ENCODE data around the gene APOA1.

Gene APOA1

GRCh38 chr11:116788975-116789374 lies 48.4 kb downstream of the APOA1 start:
- DNase-seq (ENCODE audit: low read depth in 3 of 3), result no peak

- DNase-seq (ENCODE audit: low read depth in 3 of 3), result no peak
Measured at GRCh38 chr11:116788534-116788933, 48.9 kb downstream of the APOA1 start.

DNA sequence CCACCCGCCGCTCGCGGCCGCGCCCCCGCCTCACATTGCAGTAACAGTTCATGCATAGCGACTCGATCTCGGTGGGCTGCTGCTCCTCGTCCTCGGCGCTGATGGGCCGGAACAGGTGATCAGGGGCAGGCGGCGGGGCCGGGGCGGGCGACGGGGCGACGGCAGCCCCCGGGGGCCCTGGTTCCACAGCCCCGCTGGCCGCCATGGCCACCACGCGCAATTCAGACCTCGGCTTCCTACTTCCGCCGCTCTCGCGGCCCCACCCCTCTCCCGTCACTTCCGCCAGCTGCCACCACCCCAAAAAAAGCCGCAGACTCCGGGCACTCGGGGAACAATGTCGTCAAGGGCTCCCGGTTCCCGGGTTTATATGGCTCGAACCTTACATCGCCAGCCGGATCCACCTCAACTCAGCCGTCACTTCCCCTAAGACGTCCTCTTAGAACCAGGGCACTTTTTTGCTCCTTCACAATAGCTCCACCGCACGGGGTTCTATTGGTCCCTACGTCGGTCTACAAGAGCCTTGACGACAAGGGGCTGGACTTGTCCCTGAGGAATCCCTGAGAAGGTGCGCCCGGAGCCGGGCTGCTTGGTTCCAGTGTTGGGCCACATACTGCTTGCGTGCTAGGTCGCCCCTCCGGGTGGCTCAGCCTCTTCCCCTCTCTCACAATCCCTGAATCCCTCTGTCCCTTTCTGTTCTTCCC lies 49.5 kb downstream of the APOA1 start, which contains the start of gene ZPR1:
ZPR1 (minus strand) TSS at position 238 of the 701 bp plus-strand sequence; CDS start at position 205, 33 bp downstream.
- DNase-seq (ENCODE audit: low read depth in 3 of 3), result peak; percentile 77 to 85 (median 82)

GRCh38 chr11:116787436-116787785 lies 50.0 kb downstream of the APOA1 start:
- DNase-seq (ENCODE audit: low read depth in 3 of 3), result no peak

DNA sequence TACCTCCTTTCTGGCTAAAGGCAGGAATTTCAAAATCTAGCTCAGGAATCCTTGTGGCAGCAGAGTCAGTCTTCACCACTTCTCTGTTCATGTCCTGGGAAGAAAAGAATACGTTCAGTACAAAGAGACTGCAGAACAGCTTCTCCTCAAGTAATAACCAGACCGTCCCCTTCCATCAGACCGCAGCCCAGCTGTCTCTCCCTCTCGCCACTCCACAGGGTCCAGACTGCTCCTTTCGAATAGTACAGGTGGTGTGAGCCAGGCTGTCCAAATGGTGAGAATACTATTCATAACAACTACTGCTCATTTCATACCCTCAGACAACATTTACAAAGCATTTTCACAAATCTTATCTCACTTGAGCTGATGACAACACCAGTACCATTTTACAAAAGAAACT lies 50.5 kb downstream of the APOA1 start:
- no peak for DNase-seq (ENCODE audit: low read depth in 3 of 3)

GRCh38 chr11:116786326-116786725 lies 51.1 kb downstream of the APOA1 start:
- no peak for DNase-seq (ENCODE audit: low read depth in 3 of 3)
